GM13976 (cell line): ENCODE results near the gene ATP1A2.

ENCODE experiments used
- DNase-seq: peaks from one replicate; pipeline ENCODE4 v3.0.0; 2012; ENCODE audit warnings: low spot score
- CTCF ChIP-seq: IDR thresholded peaks from 2 replicates; pipeline ENCODE4 v1.5.1; 2012; ENCODE audit warnings: borderline replicate concordance, mild to moderate bottlenecking; ENCODE audit not compliant: insufficient read depth; ENCODE audit errors: extremely low read depth, missing control alignments, control extremely low read depth
- in situ Hi-C: fragments of 300-500 bp; cut with MboI; formaldehyde crosslinking; loops from one replicate; pipeline ENCODE4 v1.12.0; 2022; ENCODE audit warnings: low sequenced_read_pairs, mixed read lengths, inconsistent platforms; ENCODE audit not compliant: unreplicated experiment

ATP1A2 gene

GRCh38 chr1:160080381-160081100, 35.0 kb upstream of the ATP1A2 start:
- in situ Hi-C loops, result no loop called here
- no peak for TF ChIP-seq CTCF

GRCh38 chr1:160081261-160081936, 34.2 kb upstream of the ATP1A2 start, which contains the start of gene KCNJ9:
Gene KCNJ9, plus strand, starts transcription at chr1:160081538. Its CDS starts 2,493 bp downstream, at chr1:160084031.
- in situ Hi-C loops, result no loop called here
- TF ChIP-seq CTCF, result no peak
- no peak for DNase-seq

More at GRCh38 chr1:160080381-160081100, 35.0 kb upstream of the ATP1A2 start:
- no peak for DNase-seq

- in situ Hi-C loops, result no loop called here
- no peak for DNase-seq
- no peak for TF ChIP-seq CTCF
Measured at GRCh38 chr1:160082487-160082886, 33.1 kb upstream of the ATP1A2 start.

- no peak for DNase-seq
- in situ Hi-C loops, result no loop called here
- TF ChIP-seq CTCF, result no peak
Measured at GRCh38 chr1:160082926-160083325, 32.6 kb upstream of the ATP1A2 start.

GRCh38 chr1:160083968-160084770, 31.4 kb upstream of the ATP1A2 start:
- DNase-seq, result peak; percentile 90
- TF ChIP-seq CTCF, result peak; percentile 94
- in situ Hi-C loops, result no loop called here

GRCh38 chr1:160084771-160085321, 30.7 kb upstream of the ATP1A2 start:
- no peak for DNase-seq
- in situ Hi-C loops, result no loop called here
- TF ChIP-seq CTCF, result no peak
